Neuronal stem cell (in vitro differentiated cells): ENCODE data around the gene PRRG3.
A peak's percentile ranks its signal among the peaks of the same experiment; 100 is the strongest.

ENCODE experiments used
- DNase-seq: peaks from one replicate; pipeline ENCODE4 v3.0.0-alpha.2; 2013; ENCODE audit warnings: low spot score
- H2AFZ ChIP-seq: one replicate; pipeline ENCODE4 v1.6.1; 2013; ENCODE audit warnings: mild to moderate bottlenecking, low read length, inconsistent platforms
- H2AK5ac ChIP-seq: 2 replicates; pipeline ENCODE4 v1.6.1; 2013; ENCODE audit warnings: low read depth, mild to moderate bottlenecking, inconsistent platforms, low read length, moderate library complexity, mixed read lengths
- H2BK120ac ChIP-seq: 2 replicates; pipeline ENCODE4 v1.6.1; 2013; ENCODE audit warnings: low read depth, mild to moderate bottlenecking, inconsistent platforms, low read length, moderate library complexity, mixed read lengths
- H2BK12ac ChIP-seq: one replicate; pipeline ENCODE4 v1.6.1; 2013; ENCODE audit warnings: low read length, inconsistent platforms
- H2BK15ac ChIP-seq: 2 replicates; pipeline ENCODE4 v1.6.1; 2013; ENCODE audit warnings: mild to moderate bottlenecking, low read length, inconsistent platforms, mixed read lengths
- H2BK5ac ChIP-seq: one replicate; pipeline ENCODE4 v1.6.1; 2013; ENCODE audit warnings: inconsistent platforms, mild to moderate bottlenecking, low read length, moderate library complexity
- H3K14ac ChIP-seq: one replicate; pipeline ENCODE4 v1.6.1; 2013; ENCODE audit warnings: low read length, inconsistent platforms
- H3K18ac ChIP-seq: 2 replicates; pipeline ENCODE4 v1.6.1; 2013; ENCODE audit warnings: low read length, inconsistent platforms
- H3K23ac ChIP-seq: 2 replicates; pipeline ENCODE4 v1.6.1; 2013; ENCODE audit warnings: low read depth, mild to moderate bottlenecking, mixed read lengths, low read length, inconsistent platforms; ENCODE audit not compliant: poor library complexity
- H3K27ac ChIP-seq: replicated peaks from 3 replicates; pipeline ENCODE4 v1.5.1; 2013; ENCODE audit warnings: low read length, inconsistent platforms
- H3K27me3 ChIP-seq, 3 experiments: 2 replicates each; pipeline ENCODE4 v1.6.1; 2013; ENCODE audit warnings: low read length in 3 of 3, mild to moderate bottlenecking in 2 of 3, inconsistent platforms in 1 of 3, low read depth in 1 of 3, mixed read lengths in 1 of 3, moderate library complexity in 1 of 3; ENCODE audit not compliant: control insufficient read depth in 3 of 3, insufficient read depth in 3 of 3
- H3K36me3 ChIP-seq, 2 donors: replicated peaks in 1 of 2; 2 replicates each; pipeline ENCODE4 v1.6.1; 2013; ENCODE audit warnings: low read length in 2 of 2; ENCODE audit not compliant: control insufficient read depth in 2 of 2, insufficient read depth in 2 of 2
- H3K4ac ChIP-seq: 2 replicates; pipeline ENCODE4 v1.6.1; 2013; ENCODE audit warnings: inconsistent platforms, mild to moderate bottlenecking, low read length, moderate library complexity
- H3K4me1 ChIP-seq, 2 donors: 1 replicate in 1 of 2; 2 replicates in 1 of 2; pipeline ENCODE4 v1.6.1; 2013; ENCODE audit warnings: low read length in 2 of 2, low read depth in 1 of 2; ENCODE audit not compliant: control insufficient read depth in 2 of 2, insufficient read depth in 1 of 2
- H3K4me2 ChIP-seq: one replicate; pipeline ENCODE4 v1.6.1; 2013; ENCODE audit warnings: mild to moderate bottlenecking, low read length, inconsistent platforms; ENCODE audit not compliant: insufficient read depth, poor library complexity, severe bottlenecking
- H3K4me3 ChIP-seq, 2 donors: 2 replicates each; pipeline ENCODE4 v1.5.1; 2013; ENCODE audit warnings: low read length in 2 of 2, mild to moderate bottlenecking in 2 of 2, inconsistent platforms in 1 of 2, moderate library complexity in 1 of 2
- H3K79me1 ChIP-seq: one replicate; pipeline ENCODE4 v1.6.1; 2013; ENCODE audit warnings: low read depth, mild to moderate bottlenecking, inconsistent platforms, low read length, moderate library complexity
- H3K9ac ChIP-seq: one replicate; pipeline ENCODE4 v1.6.1; 2013; ENCODE audit warnings: mild to moderate bottlenecking, low read depth, low read length, inconsistent platforms; ENCODE audit not compliant: poor library complexity
- H3K9me3 ChIP-seq, 2 donors: replicated peaks in 1 of 2; 2 replicates each; pipeline versions ENCODE3 to v1.6.1; 2013; ENCODE audit warnings: low read length in 2 of 2, mild to moderate bottlenecking in 2 of 2, inconsistent platforms in 1 of 2, low read depth in 1 of 2, mixed read lengths in 1 of 2, moderate library complexity in 1 of 2; ENCODE audit not compliant: control insufficient read depth in 2 of 2, insufficient read depth in 1 of 2
- H4K8ac ChIP-seq: one replicate; pipeline ENCODE4 v1.6.1; 2013; ENCODE audit warnings: low read depth, mild to moderate bottlenecking, inconsistent platforms, low read length, moderate library complexity
- H4K91ac ChIP-seq: one replicate; pipeline ENCODE4 v1.6.1; 2013; ENCODE audit warnings: low read length, low read depth, mild to moderate bottlenecking, inconsistent platforms; ENCODE audit not compliant: poor library complexity
- WGBS, 2 donors: extraction: QIAGEN DNeasy Blood & Tissue Kit; methylation state at CpG; one replicate each; pipeline ENCODE4 v1.1.7; 2013; ENCODE audit warnings: missing lambda C conversion rate in 2 of 2, mixed read lengths in 1 of 2; ENCODE audit not compliant: insufficient read length in 2 of 2, insufficient replicate concordance in 1 of 2; ENCODE audit errors: extremely low coverage in 2 of 2; 5-methylcytosine and 5-hydroxymethylcytosine counted together

Gene PRRG3

DNA sequence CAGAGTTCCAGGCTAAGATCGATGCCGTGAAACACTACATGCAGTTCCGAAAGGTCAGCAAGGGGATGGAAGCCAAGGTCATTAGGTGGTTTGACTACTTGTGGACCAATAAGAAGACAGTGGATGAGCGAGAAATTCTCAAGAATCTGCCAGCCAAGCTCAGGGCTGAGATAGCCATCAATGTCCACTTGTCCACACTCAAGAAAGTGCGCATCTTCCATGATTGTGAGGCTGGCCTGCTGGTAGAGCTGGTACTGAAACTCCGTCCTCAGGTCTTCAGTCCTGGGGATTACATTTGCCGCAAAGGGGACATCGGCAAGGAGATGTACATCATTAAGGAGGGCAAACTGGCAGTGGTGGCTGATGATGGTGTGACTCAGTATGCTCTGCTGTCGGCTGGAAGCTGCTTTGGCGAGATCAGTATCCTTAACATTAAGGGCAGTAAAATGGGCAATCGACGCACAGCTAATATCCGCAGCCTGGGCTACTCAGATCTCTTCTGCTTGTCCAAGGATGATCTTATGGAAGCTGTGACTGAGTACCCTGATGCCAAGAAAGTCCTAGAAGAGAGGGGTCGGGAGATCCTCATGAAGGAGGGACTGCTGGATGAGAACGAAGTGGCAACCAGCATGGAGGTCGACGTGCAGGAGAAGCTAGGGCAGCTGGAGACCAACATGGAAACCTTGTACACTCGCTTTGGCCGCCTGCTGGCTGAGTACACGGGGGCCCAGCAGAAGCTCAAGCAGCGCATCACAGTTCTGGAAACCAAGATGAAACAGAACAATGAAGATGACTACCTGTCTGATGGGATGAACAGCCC lies 48.6 kb downstream of the PRRG3 start:
- H3K27me3 ChIP-seq = peaks cover 0 to 9% (median 0%) of the 10 kb centered on the region in 3 experiments
- H3K4me3 ChIP-seq = no peak overlapping the region
- no peak for DNase-seq
- H4K91ac ChIP-seq = no peak overlapping the region
- H2AK5ac ChIP-seq = no peak overlapping the region
- no peaks in the 10 kb centered on the region for H3K79me1 ChIP-seq
- no peak overlapping the region for H3K9ac ChIP-seq
- H3K27ac ChIP-seq = no peak overlapping the region
- H2BK12ac ChIP-seq = no peak overlapping the region
- H2AFZ ChIP-seq = no peak overlapping the region
- no CpG with 5 or more reads among the region's 21 CpGs for WGBS, 2 donors
- H3K18ac ChIP-seq = no peak overlapping the region
- H3K4ac ChIP-seq = no peak overlapping the region
- no peak overlapping the region for H2BK15ac ChIP-seq
- no peaks in the 10 kb centered on the region for H3K9me3 ChIP-seq
- H3K36me3 ChIP-seq = no peaks in the 10 kb centered on the region
- no peak overlapping the region for H4K8ac ChIP-seq
- no peaks in the 10 kb centered on the region for H3K4me1 ChIP-seq
- H2BK120ac ChIP-seq = no peak overlapping the region
- H3K23ac ChIP-seq = no peak overlapping the region
- no peak overlapping the region for H2BK5ac ChIP-seq
- no peak overlapping the region for H3K4me2 ChIP-seq
- H3K14ac ChIP-seq = peak overlapping the region; percentile 38

DNA sequence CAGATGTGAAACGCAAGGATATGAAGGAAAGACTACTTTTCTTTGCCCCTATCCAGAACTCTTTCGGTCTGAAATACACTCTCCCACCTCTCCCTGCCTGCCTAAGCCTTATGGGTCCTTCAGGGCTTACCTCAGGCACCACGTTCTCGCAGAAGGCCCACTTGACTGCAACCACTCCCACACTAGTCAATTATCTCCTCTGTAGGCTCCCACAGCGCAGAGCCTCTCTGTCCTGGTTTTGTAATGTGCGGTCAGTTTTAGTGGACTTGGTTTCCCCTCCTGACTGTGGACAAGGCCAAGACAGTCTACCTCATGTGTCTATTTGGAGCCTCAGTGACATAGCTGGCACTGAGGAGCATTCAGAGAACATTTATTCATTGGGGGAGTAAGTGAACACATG lies 50.4 kb downstream of the PRRG3 start:
- Histone ChIP-seq H2BK12ac (no peak overlapping the region), H3K4ac (no peak overlapping the region), H4K91ac (no peak overlapping the region), H3K9me3 (no peaks in the 10 kb centered on the region), H3K27ac (no peak overlapping the region), H3K27me3 (peaks cover 0 to 15% (median 0%) of the 10 kb centered on the region in 3 experiments), H3K18ac (no peak overlapping the region), H2AK5ac (no peak overlapping the region), H2BK5ac (no peak overlapping the region), H3K36me3 (no peaks in the 10 kb centered on the region), H3K14ac (no peak overlapping the region), H3K4me2 (no peak overlapping the region), H3K23ac (no peak overlapping the region), H3K4me1 (no peaks in the 10 kb centered on the region), H3K4me3 (no peak overlapping the region), H2BK120ac (no peak overlapping the region), H2BK15ac (no peak overlapping the region), H4K8ac (no peak overlapping the region), H2AFZ (no peak overlapping the region), H3K79me1 (no peaks in the 10 kb centered on the region), H3K9ac (no peak overlapping the region)
- DNase-seq = no peak
- WGBS, 2 donors = no CpG with 5 or more reads among the region's 6 CpGs

DNA sequence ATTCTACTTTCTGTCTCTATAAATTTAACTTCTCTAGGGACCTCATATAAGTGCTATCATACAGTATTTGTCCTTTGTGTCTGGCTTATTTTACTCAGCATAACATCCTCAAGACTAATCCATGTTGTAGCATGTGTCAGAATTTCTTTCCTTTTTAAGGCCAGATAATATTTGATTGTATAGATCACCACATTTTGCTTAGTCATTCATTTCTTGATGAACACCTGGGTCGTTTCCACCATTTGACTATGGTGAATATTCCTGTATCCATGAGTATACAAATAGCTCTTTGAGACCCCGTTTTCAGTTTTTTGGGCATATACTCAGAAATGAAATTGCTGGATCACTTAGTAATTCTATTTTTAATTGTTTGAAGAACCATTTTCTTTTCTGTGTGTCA lies 51.2 kb downstream of the PRRG3 start:
- Histone ChIP-seq H3K23ac (no peak overlapping the region), H2BK5ac (no peak overlapping the region), H3K36me3 (no peaks in the 10 kb centered on the region), H3K9ac (no peak overlapping the region), H3K4ac (no peak overlapping the region), H2AK5ac (no peak overlapping the region), H3K18ac (no peak overlapping the region), H4K8ac (no peak overlapping the region), H3K79me1 (no peaks in the 10 kb centered on the region), H3K4me1 (no peaks in the 10 kb centered on the region), H4K91ac (no peak overlapping the region), H2AFZ (no peak overlapping the region), H3K9me3 (no peaks in the 10 kb centered on the region), H2BK15ac (no peak overlapping the region), H3K4me3 (no peak overlapping the region), H3K14ac (no peak overlapping the region), H3K27ac (no peak overlapping the region), H3K27me3 (peaks cover 0 to 15% (median 0%) of the 10 kb centered on the region in 3 experiments), H3K4me2 (no peak overlapping the region), H2BK120ac (no peak overlapping the region), H2BK12ac (no peak overlapping the region)
- no CpG with 5 or more reads among the region's 2 CpGs for WGBS, 2 donors
- no peak for DNase-seq

DNA sequence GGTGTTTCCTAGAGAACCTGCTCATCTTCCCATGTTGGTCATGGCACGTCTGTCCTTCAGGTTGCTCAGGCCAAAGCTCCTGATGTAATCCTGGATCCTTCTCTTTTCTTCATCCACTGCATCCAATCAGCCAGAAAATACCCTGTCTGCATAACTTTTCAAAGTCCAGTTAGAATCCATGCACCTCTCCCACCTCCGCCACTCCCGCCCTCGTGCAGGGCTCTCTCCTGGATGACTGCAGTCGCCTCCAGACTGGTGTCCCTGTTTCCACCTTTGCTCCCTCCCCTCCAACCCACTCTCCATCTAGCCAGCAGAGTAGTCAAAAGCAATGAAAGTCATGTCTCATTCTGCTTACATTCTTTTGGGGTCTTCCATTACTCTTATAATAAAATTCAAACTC lies 55.3 kb downstream of the PRRG3 start:
- Histone ChIP-seq H4K91ac (no peak overlapping the region), H3K4ac (no peak overlapping the region), H2AK5ac (no peak overlapping the region), H3K14ac (no peak overlapping the region), H2BK120ac (no peak overlapping the region), H2BK15ac (no peak overlapping the region), H3K23ac (no peak overlapping the region), H2BK5ac (no peak overlapping the region), H3K9ac (no peak overlapping the region), H3K27me3 (peaks cover 0 to 13% (median 0%) of the 10 kb centered on the region in 3 experiments), H3K18ac (no peak overlapping the region), H3K36me3 (no peaks in the 10 kb centered on the region), H3K9me3 (no peaks in the 10 kb centered on the region), H3K27ac (no peak overlapping the region), H3K4me1 (peaks cover 0 to 3% of the 10 kb centered on the region in 2 donors), H3K4me2 (no peak overlapping the region), H2BK12ac (no peak overlapping the region), H3K79me1 (no peaks in the 10 kb centered on the region), H3K4me3 (no peak overlapping the region), H4K8ac (no peak overlapping the region), H2AFZ (no peak overlapping the region)
- DNase-seq = no peak
- WGBS, 2 donors = no CpG with 5 or more reads among the region's 5 CpGs
